ENCODE data around the gene SPSB4. TPM values are rescaled to one million over a fixed set of nuclear protein-coding genes. Genes with fewer than 3 reads are reported as not detected.

Gene SPSB4
- total and polyA plus RNA-seq, 7 donors, result 0.10 to 1.4 (median 0.44) TPM; not detected in 1

- TF ChIP-seq POLR2AphosphoS5 (IDR thresholded peaks at IDR 0.05) (no peak), POLR2A (IDR thresholded peaks at IDR 0.05) (no peak), EP300 (IDR thresholded peaks at IDR 0.05) (no peak), CTCF (IDR thresholded peaks at IDR 0.05) (no peak)
Measured at GRCh38 chr3:141126661-141127343, 75.7 kb downstream of the SPSB4 start.

GRCh38 chr3:141127344-141128125, 76.4 kb downstream of the SPSB4 start:
- Histone ChIP-seq H3K36me3 (no peaks in the 10 kb centered on the region), H3K4me1 (no peaks in the 10 kb centered on the region), H3K27ac (no peak overlapping the region), H3K27me3 (no peaks in the 10 kb centered on the region), H3K9me3 (no peaks in the 10 kb centered on the region), H3K4me3 (no peak overlapping the region)
- no peak for DNase-seq
- TF ChIP-seq CTCF (IDR thresholded peaks at IDR 0.05) (no peak), POLR2AphosphoS5 (IDR thresholded peaks at IDR 0.05) (no peak), EP300 (IDR thresholded peaks at IDR 0.05) (no peak)
- WGBS, 2 donors, result 74 to 85% methylated on average over 9 of the region's 9 CpGs
- intact Hi-C loops (cut with DNase I), result no loop called here

More at GRCh38 chr3:141126661-141127343, 75.7 kb downstream of the SPSB4 start:
- Histone ChIP-seq H3K4me3 (no peak overlapping the region), H3K27ac (no peak overlapping the region), H3K27me3 (no peaks in the 10 kb centered on the region), H3K36me3 (no peaks in the 10 kb centered on the region), H3K9me3 (no peaks in the 10 kb centered on the region), H3K4me1 (no peaks in the 10 kb centered on the region)
- WGBS, 2 donors, result 83 to 89% methylated on average over 9 of the region's 9 CpGs
- intact Hi-C loops (cut with DNase I), result no loop called here
- no peak for DNase-seq

- Histone ChIP-seq H3K27ac (no peak overlapping the region), H3K4me3 (no peak overlapping the region), H3K9me3 (no peaks in the 10 kb centered on the region), H3K27me3 (no peaks in the 10 kb centered on the region), H3K36me3 (no peaks in the 10 kb centered on the region), H3K4me1 (no peaks in the 10 kb centered on the region)
- TF ChIP-seq EP300 (IDR thresholded peaks at IDR 0.05) (no peak), POLR2AphosphoS5 (IDR thresholded peaks at IDR 0.05) (no peak), POLR2A (IDR thresholded peaks at IDR 0.05) (no peak), CTCF (IDR thresholded peaks at IDR 0.05) (no peak)
- intact Hi-C loops (cut with DNase I), result no loop called here
- DNase-seq, result no peak
- WGBS, 2 donors, result 90% methylated on average over 5 of the region's 5 CpGs
Measured at GRCh38 chr3:141128126-141128777, 77.1 kb downstream of the SPSB4 start.

- Histone ChIP-seq H3K9me3 (no peaks in the 10 kb centered on the region), H3K4me1 (no peaks in the 10 kb centered on the region), H3K27ac (no peak overlapping the region), H3K36me3 (no peaks in the 10 kb centered on the region), H3K27me3 (no peaks in the 10 kb centered on the region), H3K4me3 (no peak overlapping the region)
- no peak for DNase-seq
- no peak for TF ChIP-seq POLR2AphosphoS5 (IDR thresholded peaks at IDR 0.05)
- TF ChIP-seq POLR2A (IDR thresholded peaks at IDR 0.05), result no peak
- no peak for TF ChIP-seq EP300 (IDR thresholded peaks at IDR 0.05)
- no peak for TF ChIP-seq CTCF (IDR thresholded peaks at IDR 0.05)
- intact Hi-C loops (cut with DNase I), result no loop called here
Measured at GRCh38 chr3:141129049-141129448, 77.9 kb downstream of the SPSB4 start.
